Measurements from ENCODE around the gene PRKN.

PRKN gene

GRCh38 chr6:161349886-161350285, 1377.7 kb downstream of the PRKN start:
- no peak for TF ChIP-seq CTCF (IDR thresholded peaks at IDR 0.05; ENCODE audit: low read depth, low read length)
- DNase-seq (ENCODE audit: extremely low read depth, low read depth): no peak

- DNase-seq (ENCODE audit: extremely low read depth, low read depth): no peak
- TF ChIP-seq CTCF (IDR thresholded peaks at IDR 0.05; ENCODE audit: low read depth, low read length): no peak
Observed at GRCh38 chr6:161348628-161348994, 1379.0 kb downstream of the PRKN start.

DNA sequence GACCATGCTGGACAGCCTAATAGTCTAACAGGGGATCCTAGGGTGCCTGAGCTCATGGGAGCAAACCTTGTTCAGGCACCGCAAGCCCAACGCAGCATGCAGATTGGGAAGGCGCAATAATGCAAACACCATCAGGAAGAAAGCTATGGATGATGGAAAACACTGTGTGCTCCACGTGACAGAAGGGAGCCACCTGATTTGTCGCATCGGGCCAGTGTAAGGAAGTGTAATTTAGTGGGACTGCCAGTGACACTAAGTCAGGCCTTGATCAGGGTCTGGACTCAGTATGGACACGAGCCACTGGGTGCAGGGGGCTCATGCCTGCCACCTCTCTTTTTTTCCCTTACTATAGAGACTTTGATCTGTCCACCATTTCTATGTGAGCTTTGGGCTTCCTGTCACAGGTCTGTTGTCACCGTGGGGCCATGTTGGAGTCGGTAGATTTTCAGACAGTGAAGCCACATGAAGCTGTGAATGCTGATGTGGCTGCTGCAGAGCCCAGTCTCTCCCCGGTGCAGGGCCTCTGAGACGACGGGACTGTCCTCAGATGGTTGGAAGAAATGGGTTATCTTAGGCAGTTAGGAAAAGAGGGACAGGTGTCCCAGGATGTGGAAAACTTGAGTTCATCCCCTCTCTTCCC, 1379.5 kb downstream of the PRKN start:
- TF ChIP-seq CTCF (IDR thresholded peaks at IDR 0.05; ENCODE audit: low read depth, low read length): no peak
- DNase-seq (ENCODE audit: extremely low read depth, low read depth): no peak

- no peak for TF ChIP-seq CTCF (IDR thresholded peaks at IDR 0.05; ENCODE audit: low read depth, low read length)
- no peak for DNase-seq (ENCODE audit: extremely low read depth, low read depth)
Observed at GRCh38 chr6:161347125-161347524, 1380.4 kb downstream of the PRKN start.

GRCh38 chr6:161346717-161347116, 1380.8 kb downstream of the PRKN start:
- no peak for TF ChIP-seq CTCF (IDR thresholded peaks at IDR 0.05; ENCODE audit: low read depth, low read length)
- no peak for DNase-seq (ENCODE audit: extremely low read depth, low read depth)

DNA sequence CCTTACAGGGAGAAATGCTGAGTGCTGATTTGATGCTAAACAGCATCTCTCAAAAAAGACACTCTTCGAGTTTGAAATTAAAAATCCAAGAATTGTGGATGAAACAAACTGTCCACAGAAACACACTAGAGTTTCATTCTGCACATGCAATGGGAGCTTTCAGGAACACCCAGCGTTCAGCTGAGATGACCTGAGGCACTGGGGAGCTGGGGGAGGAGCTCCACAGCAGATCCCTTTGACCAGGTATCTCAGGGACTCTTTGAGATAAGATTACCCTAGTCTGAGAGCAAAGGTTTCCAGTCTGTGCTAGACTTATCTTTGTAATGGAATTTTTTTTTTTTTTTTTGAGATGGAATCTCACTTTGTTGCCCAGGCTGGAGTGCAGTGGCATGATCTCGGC, 1382.9 kb downstream of the PRKN start:
- TF ChIP-seq CTCF (IDR thresholded peaks at IDR 0.05; ENCODE audit: low read depth, low read length): no peak
- DNase-seq (ENCODE audit: extremely low read depth, low read depth): no peak

- no peak for TF ChIP-seq CTCF (IDR thresholded peaks at IDR 0.05; ENCODE audit: low read depth, low read length)
- DNase-seq (ENCODE audit: extremely low read depth, low read depth): no peak
Observed at GRCh38 chr6:161342039-161342438, 1385.5 kb downstream of the PRKN start.

Data from AG09319 (cell line).